Ovary (tissue), 9 donors: ENCODE measurements around the gene ANKRD6. TPM values are rescaled to one million over a fixed set of nuclear protein-coding genes. Genes with fewer than 3 reads are reported as not detected.
"Not testable (repeated sequence)": the region's sequence is repeated elsewhere in the genome, so short reads cannot be mapped to it uniquely, and the experiment has no call there.

ENCODE experiments used
- DNase-seq, 5 donors: peaks; one replicate each; pipeline ENCODE4 v3.0.0-alpha.2; 2019 to 2020
- H3K27ac ChIP-seq, 2 donors: fragments of 200-600 bp; one replicate each; pipeline versions ENCODE4 v1.5.1 to v1.8.0; 2019 to 2022
- H3K27me3 ChIP-seq: fragments of 200-600 bp; one replicate; pipeline ENCODE4 v1.8.0; 2022
- H3K36me3 ChIP-seq: fragments of 200-600 bp; sonication (generic); one replicate; pipeline ENCODE4 v1.5.1; 2019
- H3K4me1 ChIP-seq: one replicate; pipeline ENCODE4 v1.8.1; 2013; ENCODE audit warnings: mild to moderate bottlenecking, moderate library complexity; ENCODE audit not compliant: insufficient read depth
- H3K4me3 ChIP-seq: fragments of 200-600 bp; sonication (generic); one replicate; pipeline ENCODE4 v1.5.1; 2017
- H3K9me3 ChIP-seq, 2 donors: fragments of 200-600 bp in 1 of 2; sonication (generic) in 1 of 2; one replicate each; pipeline versions ENCODE4 v1.5.1 to v1.8.1; 2013 to 2019; ENCODE audit warnings: mild to moderate bottlenecking in 1 of 2, moderate library complexity in 1 of 2
- EP300 ChIP-seq: sonication (generic); formaldehyde crosslinking; IDR thresholded peaks from one replicate; pipeline ENCODE4 v1.6.1; 2017; ENCODE audit warnings: antibody characterized with exemption
- POLR2A ChIP-seq: fragments of 450-650 bp; IDR thresholded peaks from one replicate; pipeline ENCODE4 v1.6.1; 2017; ENCODE audit warnings: antibody characterized with exemption, mild to moderate bottlenecking, moderate library complexity
- whole genome bisulfite sequencing, 3 donors: extraction: QIAGEN DNeasy Blood & Tissue Kit in 1 of 3; methylation state at CpG; one replicate each; pipeline versions ENCODE4 v1.1.5 to v1.1.7; 2013 to 2017; 5-methylcytosine and 5-hydroxymethylcytosine counted together
- intact Hi-C, 4 donors: fragments of 100-400 bp; cut with DNase I; formaldehyde crosslinking; loops; one replicate each; pipeline versions ENCODE4 v1.11.0 to v1.15.1; 2022 to 2023
- polyA plus RNA-seq, 2 donors: library from polyadenylated mRNA; stranded (reverse); fragments of 200-250 nt in 1 of 2; fragments of 350-450 nt in 1 of 2; fragmentation: Illumina TruSeq in 1 of 2; extraction: RNeasy Lipid Tissue Mini Kit (QIAGEN cat#74804) in 1 of 2; gene quantifications; one replicate each; pipeline ENCODE4 v1.2.3, GENCODE V29; 2013 to 2014
- total RNA-seq, 7 donors: library from RNA; depleted of rRNA in 2 of 7; stranded (reverse); fragments of >200 nt in 2 of 7; fragmentation: NEBNext Ultra II Directional in 3 of 7; extraction: Animal tissue kit (Norgen Biotek cat#: 25700) in 3 of 7; gene quantifications; one replicate each; pipeline versions ENCODE4 v1.1.0 to v1.2.4, GENCODE V29; 2016 to 2023
- TF ChIP-seq, protein P1 (sequence below), 3 donors: fragments of 450-650 bp in 2 of 3; fragments of 200-600 bp in 1 of 3; IDR thresholded peaks; one replicate each; pipeline versions ENCODE4 v1.5.1 to v1.8.0; 2016 to 2022; ENCODE audit warnings: antibody characterized with exemption in 3 of 3, mild to moderate bottlenecking in 1 of 3
- donor health status: DM: no; HTN: no; CAD: no; lungs with moderate emphysema.
- donor health status: DM: no; HTN: no; CAD: no.
- donor health status: Bipolar disorder and iron deficiency.
- donor health status: DM: yes; HTN: yes; CAD: no.
- donor health status: DM: no; HTN: no; CAD: no.
- donor health status: DM: yes; HTN: yes; CAD: no.

The ANKRD6 gene
- total and polyA plus RNA-seq, 9 donors: 14.7 to 50.1 (median 25.6) TPM

DNA sequence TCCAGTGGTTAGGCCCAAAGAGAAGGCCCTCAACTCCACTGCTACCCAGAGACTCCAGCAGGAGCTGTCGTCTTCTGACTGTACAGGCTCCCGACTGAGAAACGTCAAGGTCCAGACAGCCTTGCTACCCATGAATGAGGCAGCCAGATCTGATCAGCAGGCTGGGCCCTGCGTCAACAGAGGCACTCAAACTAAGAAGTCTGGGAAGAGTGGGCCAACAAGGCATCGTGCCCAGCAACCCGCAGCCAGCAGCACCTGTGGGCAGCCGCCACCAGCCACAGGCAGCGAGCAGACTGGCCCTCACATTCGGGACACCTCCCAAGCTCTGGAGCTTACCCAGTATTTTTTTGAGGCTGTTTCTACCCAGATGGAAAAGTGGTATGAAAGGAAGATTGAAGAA, 197.5 kb downstream of the ANKRD6 start:
- TF ChIP-seq EP300: no peak
- TF ChIP-seq, protein P1, sequence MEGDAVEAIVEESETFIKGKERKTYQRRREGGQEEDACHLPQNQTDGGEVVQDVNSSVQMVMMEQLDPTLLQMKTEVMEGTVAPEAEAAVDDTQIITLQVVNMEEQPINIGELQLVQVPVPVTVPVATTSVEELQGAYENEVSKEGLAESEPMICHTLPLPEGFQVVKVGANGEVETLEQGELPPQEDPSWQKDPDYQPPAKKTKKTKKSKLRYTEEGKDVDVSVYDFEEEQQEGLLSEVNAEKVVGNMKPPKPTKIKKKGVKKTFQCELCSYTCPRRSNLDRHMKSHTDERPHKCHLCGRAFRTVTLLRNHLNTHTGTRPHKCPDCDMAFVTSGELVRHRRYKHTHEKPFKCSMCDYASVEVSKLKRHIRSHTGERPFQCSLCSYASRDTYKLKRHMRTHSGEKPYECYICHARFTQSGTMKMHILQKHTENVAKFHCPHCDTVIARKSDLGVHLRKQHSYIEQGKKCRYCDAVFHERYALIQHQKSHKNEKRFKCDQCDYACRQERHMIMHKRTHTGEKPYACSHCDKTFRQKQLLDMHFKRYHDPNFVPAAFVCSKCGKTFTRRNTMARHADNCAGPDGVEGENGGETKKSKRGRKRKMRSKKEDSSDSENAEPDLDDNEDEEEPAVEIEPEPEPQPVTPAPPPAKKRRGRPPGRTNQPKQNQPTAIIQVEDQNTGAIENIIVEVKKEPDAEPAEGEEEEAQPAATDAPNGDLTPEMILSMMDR (IDR thresholded peaks at IDR 0.05): no peak
- TF ChIP-seq POLR2A: no peak
- no peaks in the 10 kb centered on the region for H3K27me3 ChIP-seq
- H3K36me3 ChIP-seq: no peaks in the 10 kb centered on the region
- DNase-seq: no peak
- no peak overlapping the region for H3K27ac ChIP-seq
- 80 to 90% (median 82%) methylated on average over 9 of the region's 9 CpGs for WGBS, 3 donors
- no peaks in the 10 kb centered on the region for H3K9me3 ChIP-seq
- intact Hi-C loops: no loop called here
- no peaks in the 10 kb centered on the region for H3K4me1 ChIP-seq
- H3K4me3 ChIP-seq: no peak overlapping the region

DNA sequence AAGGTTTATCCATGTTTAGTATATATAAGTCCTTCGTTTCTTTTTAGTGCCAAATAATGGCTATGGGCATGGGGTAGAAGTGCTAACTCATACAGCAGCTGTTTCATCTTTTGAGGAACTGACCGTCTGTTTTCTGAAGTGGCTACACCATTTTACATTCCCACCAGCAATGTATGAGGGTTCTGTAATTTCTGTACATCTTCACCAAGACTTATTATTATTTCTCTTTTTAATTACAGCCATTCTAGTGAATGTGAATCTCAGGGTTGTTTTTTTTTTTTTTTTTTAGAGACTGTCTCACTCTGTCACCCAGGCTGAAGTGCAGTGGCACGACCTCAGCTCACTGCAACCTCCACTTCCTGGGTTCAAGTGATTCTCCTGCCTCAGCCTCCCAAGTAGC, 203.5 kb downstream of the ANKRD6 start:
- H3K36me3 ChIP-seq, H3K9me3 ChIP-seq, DNase-seq, H3K4me3 ChIP-seq, H3K27me3 ChIP-seq, H3K4me1 ChIP-seq, intact Hi-C loops, H3K27ac ChIP-seq: not testable (repeated sequence)
- WGBS, 3 donors: 97 to 100% (median 98%) methylated on average over 3 of the region's 3 CpGs

DNA sequence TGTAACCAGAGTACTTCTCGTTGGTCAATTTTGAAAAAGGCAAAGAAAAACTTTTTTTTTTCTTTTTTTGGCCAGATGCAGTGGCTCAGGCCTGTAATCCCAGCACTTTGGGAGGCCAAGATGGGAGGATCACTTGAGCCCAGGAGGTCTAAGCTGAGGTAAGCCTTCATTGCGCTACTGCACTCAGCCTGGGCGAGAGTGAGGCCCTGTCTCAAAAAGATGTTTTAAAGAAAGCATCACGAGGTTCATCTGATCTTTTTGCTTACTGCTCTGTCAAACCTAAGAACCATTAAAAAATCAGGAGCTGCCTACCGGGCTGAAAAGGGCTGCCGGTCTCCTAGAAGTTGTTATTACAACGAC, 205.0 kb downstream of the ANKRD6 start:
- no peak for DNase-seq
- no peaks in the 10 kb centered on the region for H3K27me3 ChIP-seq
- no peaks in the 10 kb centered on the region for H3K9me3 ChIP-seq
- WGBS, 3 donors: 15 to 19% (median 16%) methylated on average over 7 of the region's 7 CpGs
- H3K36me3 ChIP-seq: no peaks in the 10 kb centered on the region
- H3K4me3 ChIP-seq: peak overlapping the region; percentile 69
- H3K27ac ChIP-seq: peak overlapping the region in 1 of 2 donors; percentile 85
- intact Hi-C loops: no loop called here
- no peak for TF ChIP-seq EP300
- TF ChIP-seq POLR2A: no peak
- TF ChIP-seq, protein P1 (IDR thresholded peaks at IDR 0.05): no peak
- H3K4me1 ChIP-seq: peaks cover 3% of the 10 kb centered on the region

DNA sequence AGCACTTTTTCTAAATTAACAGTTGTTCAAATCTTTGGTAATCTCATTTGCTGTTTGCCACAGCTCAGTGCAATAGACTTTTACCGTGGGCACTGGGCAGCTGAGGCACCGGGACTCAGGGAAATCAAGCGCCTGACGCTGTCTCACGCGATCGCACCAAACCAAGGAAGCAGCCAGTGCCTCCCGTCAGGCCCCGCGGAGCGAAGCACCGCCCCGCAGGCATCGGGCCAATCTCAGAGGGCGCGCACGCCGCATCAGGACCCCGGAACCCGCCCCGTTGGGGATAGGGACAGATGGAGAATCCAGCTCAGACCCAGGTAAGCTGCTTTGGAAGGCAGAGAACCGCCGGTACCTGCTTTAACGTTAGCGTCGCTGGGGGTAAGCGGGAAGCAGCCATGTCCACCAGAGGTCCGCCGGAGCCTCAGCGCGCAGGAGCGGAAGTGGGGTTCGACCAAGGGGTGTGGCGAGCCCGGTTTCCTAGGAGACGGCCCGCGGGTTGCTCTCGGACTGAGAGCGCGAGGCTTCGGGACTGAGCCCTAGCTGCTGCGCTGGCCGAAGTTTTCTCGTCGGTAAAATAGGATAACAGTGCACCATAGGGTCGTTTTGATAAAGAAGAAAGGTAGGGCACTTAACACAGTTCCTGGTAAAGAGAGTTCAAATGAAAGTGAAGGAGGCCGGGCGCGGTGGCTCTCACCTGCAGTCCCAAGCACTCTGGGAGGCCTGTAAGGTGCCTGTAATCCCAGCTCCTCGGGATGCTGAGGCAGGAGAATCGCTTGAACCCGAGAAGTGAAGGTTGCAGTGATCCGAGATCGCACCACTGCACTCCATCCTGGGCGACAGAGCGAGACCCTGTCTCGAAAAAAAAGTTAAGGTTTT, 205.6 kb downstream of the ANKRD6 start, which contains the start of gene LYRM2:
Gene LYRM2 (minus strand): TSS at position 428 of the 876 bp plus-strand sequence. CDS start 31 bp downstream, at position 397.
- intact Hi-C loops: no loop called here
- H3K9me3 ChIP-seq: no peaks in the 10 kb centered on the region
- H3K27me3 ChIP-seq: no peaks in the 10 kb centered on the region
- no peaks in the 10 kb centered on the region for H3K36me3 ChIP-seq
- TF ChIP-seq, protein P1 (IDR thresholded peaks at IDR 0.05): peak in 2 of 3 donors; percentile 34 to 68
- TF ChIP-seq POLR2A (peak; percentile 90), EP300 (no peak)
- WGBS, 3 donors: 2 to 3% (median 2%) methylated on average over 58 of the region's 58 CpGs
- DNase-seq: peak; percentile 95 to 96 (median 95)
- H3K27ac ChIP-seq: peak within 1 kb of the TSS; percentile 70 to 85
- H3K4me1 ChIP-seq: peaks cover 3% of the 10 kb centered on the region
- peak within 1 kb of the TSS; percentile 69 for H3K4me3 ChIP-seq

DNA sequence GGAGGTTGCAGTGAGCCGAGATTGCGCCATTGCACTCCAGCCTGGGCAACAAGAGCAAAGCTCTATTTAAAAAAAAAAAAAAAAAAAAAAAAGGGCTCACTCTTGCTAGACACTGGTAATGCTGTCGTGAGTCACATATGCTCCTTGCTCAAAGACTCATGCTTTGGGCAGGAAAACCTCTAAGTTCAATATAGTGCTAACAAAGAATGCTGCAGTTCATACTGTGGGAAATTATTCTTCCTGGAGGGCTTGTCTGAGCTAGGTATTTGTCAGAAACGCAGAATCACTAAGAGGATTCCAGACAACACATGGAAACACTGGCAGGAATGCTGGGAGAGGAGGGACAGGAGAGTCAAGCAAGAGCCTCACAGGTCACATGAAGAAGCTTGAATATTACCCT, 207.9 kb downstream of the ANKRD6 start:
- peaks cover 3% of the 10 kb centered on the region for H3K4me1 ChIP-seq
- DNase-seq: no peak
- intact Hi-C loops: no loop called here
- TF ChIP-seq, protein P1 (IDR thresholded peaks at IDR 0.05): no peak
- TF ChIP-seq EP300 (no peak), POLR2A (no peak)
- WGBS, 3 donors: 91 to 95% (median 93%) methylated on average over 4 of the region's 4 CpGs
- no peaks in the 10 kb centered on the region for H3K9me3 ChIP-seq
- H3K27me3 ChIP-seq: no peaks in the 10 kb centered on the region
- H3K4me3 ChIP-seq: no peak overlapping the region
- H3K36me3 ChIP-seq: no peaks in the 10 kb centered on the region
- no peak overlapping the region for H3K27ac ChIP-seq

DNA sequence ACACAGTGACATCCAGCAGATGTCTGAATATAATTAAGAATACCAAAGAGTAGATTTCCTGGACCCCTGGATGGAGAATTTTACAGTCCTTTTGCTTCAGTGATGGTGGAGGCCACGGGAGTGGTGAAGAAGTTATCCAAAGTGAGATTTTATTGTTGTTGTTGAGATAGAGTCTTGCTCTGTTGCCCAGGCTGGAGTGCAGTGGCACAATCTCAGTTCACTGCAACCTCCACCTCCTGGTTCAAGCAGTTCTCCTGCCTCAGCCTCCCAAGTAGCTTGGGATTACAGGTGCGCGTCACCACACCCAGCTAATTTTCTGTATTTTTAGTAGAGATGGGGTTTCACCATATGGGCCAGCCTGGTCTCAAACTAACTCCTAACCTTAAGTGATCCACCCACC, 208.6 kb downstream of the ANKRD6 start:
- H3K4me1 ChIP-seq, H3K4me3 ChIP-seq, intact Hi-C loops, DNase-seq, H3K36me3 ChIP-seq, H3K27ac ChIP-seq, H3K9me3 ChIP-seq, H3K27me3 ChIP-seq: not testable (repeated sequence)
- WGBS, 3 donors: 96 to 98% (median 97%) methylated on average over 3 of the region's 3 CpGs
